ENCODE measurements around the gene OLIG3. TPM values are rescaled to one million over a fixed set of nuclear protein-coding genes. Genes with fewer than 3 reads are reported as not detected.

Gene OLIG3
- total RNA-seq, 1 donor from 2014 or later, result not detected

DNA sequence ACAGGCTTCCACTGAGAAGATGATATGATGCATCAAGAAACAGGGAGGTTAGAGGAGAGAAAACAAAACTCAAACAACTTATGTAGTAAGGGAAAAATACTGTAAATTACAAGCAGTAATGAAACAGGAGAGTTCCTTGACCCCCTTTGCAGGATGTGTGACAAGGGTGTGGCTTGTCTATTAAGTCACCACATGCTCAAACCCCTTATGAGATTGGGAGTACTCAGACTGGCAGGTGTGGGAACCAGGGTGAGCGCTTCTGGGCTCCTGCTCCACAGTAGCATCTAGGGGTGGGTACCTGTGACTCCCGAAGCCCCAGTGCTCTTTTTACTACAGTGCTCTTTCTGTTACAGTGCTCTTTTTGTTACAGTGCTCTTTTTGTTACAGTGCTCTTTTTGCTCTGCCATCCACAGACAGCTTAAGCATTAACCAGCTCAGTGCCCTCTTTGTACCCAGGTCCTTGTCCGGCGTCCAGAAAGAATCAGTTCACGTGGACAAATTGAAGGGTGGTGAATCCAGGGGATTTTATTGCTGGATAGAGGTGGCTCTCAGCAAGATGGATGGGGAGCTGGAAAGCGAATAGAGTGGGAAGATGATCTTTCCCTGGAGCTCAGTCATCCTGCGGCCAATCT, 28.7 kb downstream of the OLIG3 start:
- DNase-seq, result no peak

DNA sequence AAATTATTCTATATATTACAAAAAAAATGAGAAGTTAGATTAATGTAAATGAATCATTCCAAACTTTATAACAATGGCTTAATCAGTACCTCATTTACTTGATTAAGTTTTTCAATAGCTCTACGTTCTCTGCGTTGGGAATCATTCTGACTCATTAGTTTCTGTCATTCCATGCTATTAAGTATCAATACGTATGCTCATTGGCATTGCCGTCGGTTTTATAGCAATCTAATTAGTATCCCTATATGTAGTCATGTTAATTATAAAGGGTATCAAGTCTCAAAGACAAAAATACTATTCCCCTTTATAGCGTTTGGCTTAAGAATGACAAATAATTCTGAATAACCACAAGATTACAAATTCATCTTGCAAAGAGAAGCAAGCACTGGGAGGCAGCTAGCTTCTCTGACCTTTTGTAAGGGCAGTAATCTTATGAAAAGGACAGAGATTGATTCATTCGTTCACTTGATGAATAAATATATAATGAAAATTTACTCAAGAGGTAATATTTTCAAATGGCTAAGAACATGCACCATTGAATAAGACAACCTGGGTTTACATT, 41.8 kb downstream of the OLIG3 start:
- no peak for DNase-seq

DNA sequence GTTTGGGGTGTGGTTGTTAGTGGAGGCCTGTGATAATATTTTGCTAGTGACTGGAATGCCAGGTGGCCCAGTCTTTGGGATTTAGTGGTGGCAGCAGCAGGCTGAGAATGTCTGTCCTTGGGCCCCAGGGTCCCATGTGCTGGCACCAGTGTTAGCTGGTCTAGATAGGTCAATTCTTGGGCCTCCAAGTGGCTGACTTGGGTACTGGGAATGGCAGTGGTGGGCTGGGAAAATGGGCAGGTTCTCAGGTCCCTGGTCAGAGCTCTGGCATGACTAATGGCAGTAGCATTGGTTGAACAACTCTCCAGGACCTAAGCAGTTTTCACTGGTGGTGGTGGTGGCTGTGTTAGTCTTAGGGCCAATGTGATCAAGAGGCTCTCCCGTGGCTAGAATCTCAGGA, 50.3 kb downstream of the OLIG3 start:
- no peak for DNase-seq
